Activated naive CD8-positive, alpha-beta T cell (primary cell): ENCODE measurements around the gene FBXL12.
A peak's percentile ranks its signal among the peaks of the same experiment; 100 is the strongest.
"Not testable (repeated sequence)": the region's sequence is repeated elsewhere in the genome, so short reads cannot be mapped to it uniquely, and the experiment has no call there.

ENCODE experiments used
- H3K27ac Mint-ChIP-seq: one replicate; pipeline ENCODE4 v1.8.0; 2021; ENCODE audit warnings: mixed read lengths
- H3K27me3 Mint-ChIP-seq: one replicate; pipeline ENCODE4 v1.8.0; 2021; ENCODE audit warnings: mixed read lengths
- H3K36me3 Mint-ChIP-seq: one replicate; pipeline ENCODE4 v1.8.0; 2021; ENCODE audit warnings: mixed read lengths
- H3K4me1 Mint-ChIP-seq: one replicate; pipeline ENCODE4 v1.8.0; 2021; ENCODE audit warnings: low read depth, mixed read lengths
- H3K4me3 Mint-ChIP-seq: one replicate; pipeline ENCODE4 v1.8.0; 2021; ENCODE audit warnings: mild to moderate bottlenecking, mixed read lengths
- H3K9me3 Mint-ChIP-seq: one replicate; pipeline ENCODE4 v1.8.0; 2021; ENCODE audit warnings: low read depth, mixed read lengths

The FBXL12 gene

DNA sequence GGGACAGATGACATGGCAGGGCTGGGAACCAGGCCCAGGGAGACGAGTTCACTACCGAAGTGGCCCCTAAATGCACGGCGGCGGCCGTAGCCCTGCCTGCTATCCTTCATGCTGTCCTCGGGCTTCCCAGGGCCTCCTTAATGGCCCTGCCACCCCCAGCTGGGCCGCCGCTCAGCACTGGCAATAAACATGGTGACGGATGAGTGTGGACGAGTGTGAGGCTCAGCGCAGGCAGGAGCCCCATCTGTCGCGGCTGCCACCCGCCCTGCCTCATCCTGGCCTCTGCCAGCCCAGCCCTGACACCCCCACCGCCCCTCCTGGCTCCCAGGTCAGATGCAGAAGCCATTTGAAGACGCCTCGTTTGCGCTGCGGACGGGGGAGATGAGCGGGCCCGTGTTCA is 29.9 kb upstream of the FBXL12 start:
- Mint-ChIP-seq H3K27ac (no peak overlapping the region), H3K36me3 (peaks cover 4% of the 10 kb centered on the region), H3K4me3 (no peak overlapping the region), H3K4me1 (peaks cover 29% of the 10 kb centered on the region), H3K27me3 (no peaks in the 10 kb centered on the region), H3K9me3 (no peaks in the 10 kb centered on the region)

DNA sequence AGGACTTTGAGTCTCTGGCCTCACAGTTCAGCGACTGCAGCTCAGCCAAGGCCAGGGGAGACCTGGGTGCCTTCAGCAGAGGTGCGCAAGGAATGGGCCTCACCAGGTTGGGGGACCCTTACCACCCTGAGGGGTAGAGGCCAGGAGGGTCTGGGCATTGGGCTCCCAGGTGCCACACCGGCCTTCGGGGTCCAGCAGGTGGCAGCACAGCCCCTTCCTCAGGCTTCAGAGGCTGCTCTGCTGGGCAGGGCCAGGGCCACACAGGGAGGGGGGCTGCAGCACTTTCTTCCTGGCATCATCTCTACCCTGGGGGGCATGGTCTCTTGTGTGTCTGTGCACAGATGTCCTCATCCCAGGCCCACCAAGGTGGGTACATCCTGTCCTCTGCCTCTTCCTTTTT is 29.2 kb upstream of the FBXL12 start:
- Mint-ChIP-seq H3K4me3 (no peak overlapping the region), H3K27me3 (no peaks in the 10 kb centered on the region), H3K27ac (no peak overlapping the region), H3K36me3 (peaks cover 6% of the 10 kb centered on the region), H3K4me1 (peaks cover 23% of the 10 kb centered on the region), H3K9me3 (no peaks in the 10 kb centered on the region)

DNA sequence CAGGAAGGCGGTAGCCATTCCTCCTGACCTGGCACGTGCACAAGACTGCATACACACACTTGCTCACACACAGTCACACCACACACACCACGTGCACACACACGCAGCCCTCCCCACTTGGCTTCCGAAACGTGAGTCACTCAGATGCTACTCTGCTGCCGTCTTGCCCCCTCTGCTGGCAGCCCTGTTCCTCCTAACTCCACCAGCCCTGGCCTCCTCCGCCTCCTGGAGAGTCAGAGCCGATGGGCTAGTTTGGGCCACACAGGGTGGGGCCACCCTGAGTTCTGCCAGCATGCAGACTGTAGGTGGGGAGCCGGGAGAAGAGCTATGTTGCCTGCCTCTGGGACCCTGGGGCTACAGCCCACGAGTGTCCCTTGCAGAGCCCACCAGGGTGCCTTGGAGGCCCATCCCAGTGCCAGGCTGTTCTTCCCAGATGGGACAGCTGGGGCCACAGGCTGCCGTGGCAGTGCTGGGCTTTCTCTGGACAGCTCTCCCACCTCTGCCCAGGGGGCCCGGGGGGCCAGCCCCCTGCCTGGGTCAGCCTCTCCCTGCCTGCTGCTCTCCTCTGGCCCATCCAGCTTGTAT is 28.3 kb upstream of the FBXL12 start:
- Mint-ChIP-seq H3K9me3 (no peaks in the 10 kb centered on the region), H3K36me3 (peaks cover 6% of the 10 kb centered on the region), H3K4me1 (peaks cover 18% of the 10 kb centered on the region), H3K27me3 (no peaks in the 10 kb centered on the region), H3K4me3 (no peak overlapping the region), H3K27ac (no peak overlapping the region)

- H3K27me3 Mint-ChIP-seq, H3K36me3 Mint-ChIP-seq, H3K9me3 Mint-ChIP-seq, H3K27ac Mint-ChIP-seq, H3K4me3 Mint-ChIP-seq: not testable (repeated sequence)
- H3K4me1 Mint-ChIP-seq = peaks cover 20% of the 10 kb centered on the region
Observed at GRCh38 chr19:9843626-9844273, 24.9 kb upstream of the FBXL12 start.

DNA sequence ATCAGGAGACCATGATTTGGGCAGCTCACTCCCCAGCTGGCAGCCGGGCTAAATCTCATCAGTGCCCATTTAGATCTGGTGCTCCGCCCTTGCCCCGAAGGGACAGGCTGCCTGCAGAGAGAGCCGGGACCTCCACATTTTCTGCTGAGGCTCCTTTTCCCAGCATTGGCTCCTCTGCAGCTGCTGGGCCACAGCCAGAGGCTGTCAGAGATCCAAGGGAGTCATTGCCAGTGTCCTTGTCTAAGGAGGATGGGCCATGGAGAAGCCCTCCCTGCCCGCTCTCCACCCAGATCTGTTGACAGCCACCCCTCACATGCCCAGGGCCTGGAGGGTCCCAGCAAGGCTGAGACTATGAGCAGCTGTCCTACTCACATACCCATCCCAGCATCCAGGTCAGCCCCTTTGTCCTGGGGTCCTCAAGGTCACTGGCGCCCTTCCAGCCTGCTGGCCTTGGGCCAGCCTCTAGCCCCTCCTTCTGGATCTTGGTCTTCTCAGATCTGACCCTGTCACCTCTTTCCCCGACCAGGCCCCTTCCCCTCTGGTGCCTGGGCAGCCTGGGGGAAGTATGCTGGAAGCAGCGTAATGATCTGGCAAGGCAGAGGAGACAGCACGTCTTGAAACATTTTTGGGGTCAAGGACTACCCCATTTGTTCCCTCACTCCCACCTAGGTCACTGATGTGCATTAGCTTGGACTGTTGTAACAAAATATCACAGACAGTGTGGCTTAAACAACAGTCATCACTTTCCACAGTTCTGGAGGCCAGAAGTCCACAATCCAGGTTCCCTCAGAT is 24.2 kb upstream of the FBXL12 start:
- Mint-ChIP-seq H3K27me3 (no peaks in the 10 kb centered on the region), H3K4me1 (peaks cover 20% of the 10 kb centered on the region), H3K36me3 (peaks cover 6% of the 10 kb centered on the region), H3K9me3 (no peaks in the 10 kb centered on the region), H3K4me3 (no peak overlapping the region), H3K27ac (no peak overlapping the region)

GRCh38 chr19:9839415-9839814 is 20.5 kb upstream of the FBXL12 start:
- peaks cover 3% of the 10 kb centered on the region for H3K36me3 Mint-ChIP-seq
- no peaks in the 10 kb centered on the region for H3K27me3 Mint-ChIP-seq
- no peaks in the 10 kb centered on the region for H3K9me3 Mint-ChIP-seq
- no peak overlapping the region for H3K4me3 Mint-ChIP-seq
- peaks cover 17% of the 10 kb centered on the region for H3K4me1 Mint-ChIP-seq
- H3K27ac Mint-ChIP-seq = no peak overlapping the region

- H3K9me3 Mint-ChIP-seq = no peaks in the 10 kb centered on the region
- H3K4me1 Mint-ChIP-seq = peaks cover 17% of the 10 kb centered on the region
- H3K27ac Mint-ChIP-seq = no peak overlapping the region
- no peaks in the 10 kb centered on the region for H3K27me3 Mint-ChIP-seq
- peaks cover 2% of the 10 kb centered on the region for H3K36me3 Mint-ChIP-seq
- H3K4me3 Mint-ChIP-seq = no peak overlapping the region
Observed at GRCh38 chr19:9838324-9838723, 19.4 kb upstream of the FBXL12 start.

- no peaks in the 10 kb centered on the region for H3K36me3 Mint-ChIP-seq
- H3K27ac Mint-ChIP-seq = peak overlapping the region; percentile 68
- peak overlapping the region; percentile 95 for H3K4me3 Mint-ChIP-seq
- H3K4me1 Mint-ChIP-seq = peaks cover 17% of the 10 kb centered on the region
- H3K27me3 Mint-ChIP-seq = no peaks in the 10 kb centered on the region
- no peaks in the 10 kb centered on the region for H3K9me3 Mint-ChIP-seq
Observed at GRCh38 chr19:9836021-9836420, 17.1 kb upstream of the FBXL12 start.

- Mint-ChIP-seq H3K27ac (peak overlapping the region; percentile 68), H3K4me3 (peak overlapping the region; percentile 95), H3K9me3 (no peaks in the 10 kb centered on the region), H3K4me1 (peaks cover 15% of the 10 kb centered on the region), H3K27me3 (no peaks in the 10 kb centered on the region), H3K36me3 (no peaks in the 10 kb centered on the region)
Observed at GRCh38 chr19:9835507-9835949, 16.6 kb upstream of the FBXL12 start.

DNA sequence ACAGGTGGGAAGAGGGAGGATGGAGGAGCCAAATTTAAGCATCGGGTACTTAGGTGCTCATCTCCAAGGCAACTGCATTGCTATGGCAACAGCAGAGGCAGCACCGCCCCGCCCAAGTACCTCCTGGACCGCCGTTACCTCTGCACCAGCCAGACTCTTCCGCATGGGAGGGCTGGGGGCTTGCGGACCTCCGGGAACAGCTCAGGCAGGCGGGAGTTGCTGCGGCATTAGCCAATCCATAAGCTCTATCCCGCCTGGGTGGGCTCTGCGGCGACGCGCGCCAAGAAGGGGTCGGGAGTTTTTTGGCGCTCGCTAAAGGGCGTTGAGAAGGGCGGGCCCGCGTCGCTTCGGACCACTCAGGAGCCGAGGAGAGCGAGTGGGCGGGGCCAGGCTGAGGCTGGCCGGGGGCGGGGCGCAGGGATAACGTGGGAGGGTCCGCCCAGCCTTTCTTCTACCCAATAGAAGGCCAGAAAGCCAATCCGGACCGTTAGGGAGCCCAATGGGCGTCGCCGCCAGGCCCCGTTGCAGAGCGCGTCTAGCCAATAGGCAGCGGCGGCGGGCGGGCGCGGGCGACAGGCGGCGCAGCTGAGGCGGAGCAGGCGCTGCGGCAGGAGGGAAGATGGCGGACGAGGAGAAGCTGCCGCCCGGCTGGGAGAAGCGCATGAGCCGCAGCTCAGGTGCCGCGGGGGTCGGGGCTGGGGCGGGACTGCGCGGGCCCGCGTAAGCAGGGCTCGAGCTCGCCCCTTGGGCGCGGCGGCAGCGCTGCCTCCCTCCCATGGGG is 16.0 kb upstream of the FBXL12 start, which contains the start of gene PIN1:
TSS of gene PIN1 (plus strand) at position 593 of the 781 bp plus-strand sequence. CDS start at position 620, 27 bp downstream.
- Mint-ChIP-seq H3K9me3 (no peaks in the 10 kb centered on the region), H3K27ac (peak within 1 kb of the TSS; percentile 77), H3K4me3 (peak within 1 kb of the TSS; percentile 95)

DNA sequence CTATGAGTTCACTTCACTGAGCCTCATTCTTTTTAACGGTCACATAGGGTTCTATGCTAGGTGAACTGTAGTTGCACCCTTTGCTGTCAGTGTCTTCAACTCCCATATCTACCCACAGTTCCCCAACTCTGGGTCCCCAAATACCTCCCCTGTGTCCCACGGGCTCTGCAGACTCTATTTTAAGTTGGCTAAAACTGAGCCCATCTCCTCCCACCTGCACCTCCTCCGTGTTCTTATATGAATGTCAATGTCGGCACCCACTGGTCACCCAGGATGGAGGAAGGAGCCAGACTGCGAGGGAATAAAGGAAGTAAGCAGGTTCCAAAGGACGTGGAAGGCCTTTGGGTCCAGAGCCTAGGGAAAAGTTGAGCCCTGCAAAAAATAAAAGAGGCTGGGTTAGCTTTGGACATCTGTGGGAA is 15.4 kb upstream of the FBXL12 start:
- peak overlapping the region; percentile 90 for H3K4me3 Mint-ChIP-seq
- peak overlapping the region; percentile 77 for H3K27ac Mint-ChIP-seq
- no peaks in the 10 kb centered on the region for H3K9me3 Mint-ChIP-seq
- H3K27me3 Mint-ChIP-seq = no peaks in the 10 kb centered on the region
- no peaks in the 10 kb centered on the region for H3K36me3 Mint-ChIP-seq
- H3K4me1 Mint-ChIP-seq = peaks cover 18% of the 10 kb centered on the region

More for the DNA sequence above, 16.0 kb upstream of the FBXL12 start, which contains the start of gene PIN1:
- no peaks in the 10 kb centered on the region for H3K36me3 Mint-ChIP-seq
- no peaks in the 10 kb centered on the region for H3K27me3 Mint-ChIP-seq
- H3K4me1 Mint-ChIP-seq = peaks cover 16% of the 10 kb centered on the region

- peaks cover 28% of the 10 kb centered on the region for H3K4me1 Mint-ChIP-seq
- H3K4me3 Mint-ChIP-seq = peak overlapping the region; percentile 100
- H3K27me3 Mint-ChIP-seq = no peaks in the 10 kb centered on the region
- H3K9me3 Mint-ChIP-seq = no peaks in the 10 kb centered on the region
- H3K36me3 Mint-ChIP-seq = no peaks in the 10 kb centered on the region
- H3K27ac Mint-ChIP-seq = peak overlapping the region; percentile 72
Observed at GRCh38 chr19:9828551-9829063, 9.7 kb upstream of the FBXL12 start.

- H3K9me3 Mint-ChIP-seq = no peaks in the 10 kb centered on the region
- no peaks in the 10 kb centered on the region for H3K36me3 Mint-ChIP-seq
- H3K4me1 Mint-ChIP-seq = peaks cover 28% of the 10 kb centered on the region
- peak within 1 kb of the TSS; percentile 97 for H3K27ac Mint-ChIP-seq
- H3K27me3 Mint-ChIP-seq = no peaks in the 10 kb centered on the region
- peak within 1 kb of the TSS; percentile 100 for H3K4me3 Mint-ChIP-seq
Observed at GRCh38 chr19:9827289-9828238, 8.7 kb upstream of the FBXL12 start, which contains the start of gene UBL5. UBL5 (plus strand) TSS chr19:9827918; CDS start chr19:9828338, 420 bp downstream.
